NCI-H446 treated with DMSO at 0.1 percent for 48 hours (cell line): Measurements from ENCODE around the gene FASN.

ENCODE experiments used
- DNase-seq: peaks from one replicate; lab custom pipeline; 2025; lab: John Stamatoyannopoulos, UW

The FASN gene

DNA sequence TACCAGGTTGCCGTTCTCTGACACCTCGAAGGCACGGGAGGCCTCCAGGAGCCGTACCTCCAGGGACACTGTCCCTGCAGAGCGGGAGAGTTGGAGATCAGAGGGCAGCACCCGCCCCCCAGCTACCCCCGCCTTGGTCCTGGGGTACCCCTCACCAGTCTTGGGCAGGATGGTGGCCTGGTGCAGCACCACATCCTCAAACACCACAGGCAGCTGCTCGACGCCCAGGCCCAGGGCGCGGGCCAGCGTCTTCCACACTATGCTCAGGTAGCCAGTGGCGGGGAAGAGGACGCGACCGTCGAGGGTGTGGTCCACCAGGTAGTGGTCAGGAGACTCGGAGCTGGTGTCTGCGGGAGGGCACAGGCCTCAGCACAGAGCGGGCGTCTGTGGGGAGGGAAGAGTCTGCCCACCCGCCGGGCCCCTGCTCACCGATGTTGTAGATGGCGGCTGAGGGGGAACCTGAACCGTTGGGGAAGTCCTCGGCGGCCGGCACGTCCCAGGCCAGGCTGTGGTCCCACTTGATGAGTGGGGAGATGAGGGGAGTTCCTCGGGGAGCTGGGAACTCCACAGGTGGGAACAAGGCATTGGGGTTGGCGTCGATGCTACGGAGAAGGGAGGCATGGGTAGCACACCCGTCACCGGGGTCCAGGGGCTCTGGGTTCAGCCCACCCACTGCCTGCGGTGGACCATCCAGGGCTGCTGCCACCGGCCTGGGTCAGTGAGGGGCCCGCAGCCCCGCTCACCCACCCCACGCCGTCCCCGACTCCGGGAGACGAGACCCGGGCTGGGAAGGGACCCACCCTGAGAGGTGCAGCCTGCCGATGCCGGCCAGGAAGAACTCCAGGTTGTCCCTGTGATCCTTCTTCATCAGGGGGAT, 9.8 kb downstream of the FASN start:
- DNase-seq: no peak

DNA sequence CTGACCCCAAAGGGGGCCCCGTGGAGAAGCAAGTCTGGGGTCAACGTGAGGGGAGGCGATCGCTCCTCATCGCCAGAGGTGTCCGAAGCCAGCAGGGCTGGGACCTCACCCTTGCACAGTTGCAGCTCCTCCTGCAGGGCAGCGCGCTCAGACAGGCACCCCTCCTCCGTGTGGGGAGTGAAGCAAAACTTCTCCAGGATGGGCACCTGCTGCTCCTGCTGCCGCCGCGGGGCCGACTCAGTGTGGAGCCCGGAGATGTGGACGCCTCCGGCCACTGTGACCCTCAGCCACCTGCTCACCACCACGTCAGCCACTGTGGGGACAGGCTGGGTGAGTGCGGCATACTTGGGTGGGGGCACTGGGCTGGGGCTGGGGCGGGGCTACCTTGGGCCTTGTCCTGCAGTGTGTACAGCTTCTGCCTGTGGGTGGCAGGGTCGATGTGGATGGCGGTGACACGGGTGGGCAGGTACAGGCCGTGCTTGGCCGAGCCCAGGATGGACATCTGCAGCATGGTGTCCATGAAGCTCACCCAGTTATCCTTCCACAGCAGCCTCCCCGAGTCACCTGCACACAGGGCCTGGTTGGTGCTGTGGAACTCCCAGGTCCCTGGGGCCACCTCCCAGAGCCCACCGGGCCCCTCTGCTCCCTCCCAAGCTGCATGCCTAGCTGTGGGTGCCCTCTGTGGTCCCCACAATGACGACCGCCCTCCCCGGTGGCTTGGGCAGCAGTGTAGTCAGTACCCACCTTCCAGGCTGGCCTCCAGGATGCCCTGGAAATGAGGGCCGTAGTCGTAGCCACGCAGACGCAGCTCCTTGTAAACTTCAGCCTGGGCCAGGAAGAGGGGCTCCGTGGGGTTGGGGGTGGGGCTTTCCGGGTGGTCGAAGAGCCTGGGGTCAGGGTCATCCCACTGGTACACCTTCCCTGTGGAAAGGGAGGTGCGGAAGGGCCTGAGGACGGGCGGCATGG, 10.8 kb downstream of the FASN start:
- no peak for DNase-seq

DNA sequence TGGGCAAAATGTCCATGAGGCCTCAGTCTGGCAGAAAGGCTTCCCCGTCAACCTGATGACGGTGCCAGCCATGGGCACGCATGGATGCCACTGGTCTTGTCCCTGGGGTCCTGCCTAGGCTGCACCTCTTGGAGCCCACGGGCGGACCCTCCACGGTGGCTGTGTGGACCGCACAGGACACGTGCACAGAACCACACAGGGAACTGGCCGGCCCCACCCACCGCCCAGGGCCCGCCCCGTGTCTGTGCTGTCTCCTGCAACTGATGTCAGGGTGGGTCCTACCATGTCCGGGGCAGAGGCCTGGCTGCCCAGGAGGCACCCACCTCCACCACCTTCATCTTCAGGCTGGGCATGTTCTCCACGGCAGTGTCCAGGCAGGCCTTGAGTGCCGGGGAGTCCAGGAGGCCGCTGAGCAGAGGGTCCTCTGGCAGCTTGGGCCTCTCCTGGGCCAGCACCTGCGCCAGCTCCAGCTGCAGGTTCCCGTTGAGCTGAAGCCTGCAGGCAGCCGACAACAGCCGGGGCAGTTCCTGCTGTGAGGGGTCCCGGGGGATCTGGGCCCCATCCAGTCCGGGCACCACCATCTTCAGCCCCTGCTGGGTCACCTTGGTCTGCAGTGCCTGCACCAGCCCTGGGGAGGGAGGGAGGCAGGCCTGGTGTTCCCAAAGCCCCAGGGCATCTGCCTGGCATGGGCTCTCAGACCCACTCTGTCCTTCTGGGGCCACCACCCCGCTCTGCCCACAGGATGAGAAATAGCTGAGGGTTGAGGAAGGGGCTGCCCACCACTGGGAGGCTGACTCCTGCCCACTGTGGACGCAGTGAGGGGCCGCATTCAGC, 11.9 kb downstream of the FASN start:
- no peak for DNase-seq

DNA sequence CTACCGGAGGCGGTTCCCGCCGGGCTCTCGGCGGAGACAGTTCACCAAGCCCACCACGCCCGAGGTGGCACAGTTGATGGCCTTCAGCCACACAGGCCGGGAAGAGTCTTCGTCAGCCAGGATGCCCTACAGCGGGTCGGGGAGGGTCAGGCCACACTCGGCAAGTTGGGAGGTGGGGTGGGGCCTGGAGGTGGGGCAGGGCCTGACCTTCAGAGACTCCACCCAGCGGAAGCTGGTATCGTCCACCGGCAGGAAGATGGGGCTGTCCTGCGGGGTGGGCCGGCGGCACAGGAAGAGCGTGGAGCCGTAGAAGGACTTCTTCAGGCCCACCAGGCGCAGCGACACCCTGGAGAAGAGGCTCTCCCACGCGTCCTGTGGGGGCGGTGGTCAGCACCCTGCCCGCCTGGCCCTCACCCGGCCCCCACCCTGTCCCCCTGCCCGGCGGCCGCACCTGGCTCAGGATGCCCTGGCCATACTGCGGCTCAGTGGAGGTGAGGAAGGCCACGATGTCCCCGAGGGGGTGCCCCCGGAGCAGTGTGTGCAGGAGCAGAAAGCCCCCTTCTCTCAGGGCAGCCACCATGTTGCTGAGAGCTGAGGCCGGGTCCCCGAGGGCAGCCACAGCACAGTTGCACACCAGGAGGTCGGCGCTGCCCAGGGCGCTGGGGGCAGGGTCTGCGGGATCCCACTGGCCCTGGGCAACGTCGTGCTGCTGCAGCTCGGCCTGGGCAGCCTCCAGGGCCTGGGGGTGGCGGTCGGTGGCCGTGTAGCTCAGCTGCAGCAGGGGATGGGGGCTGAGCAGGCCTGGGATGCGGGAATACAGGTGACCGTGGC, 12.8 kb downstream of the FASN start:
- no peak for DNase-seq

DNA sequence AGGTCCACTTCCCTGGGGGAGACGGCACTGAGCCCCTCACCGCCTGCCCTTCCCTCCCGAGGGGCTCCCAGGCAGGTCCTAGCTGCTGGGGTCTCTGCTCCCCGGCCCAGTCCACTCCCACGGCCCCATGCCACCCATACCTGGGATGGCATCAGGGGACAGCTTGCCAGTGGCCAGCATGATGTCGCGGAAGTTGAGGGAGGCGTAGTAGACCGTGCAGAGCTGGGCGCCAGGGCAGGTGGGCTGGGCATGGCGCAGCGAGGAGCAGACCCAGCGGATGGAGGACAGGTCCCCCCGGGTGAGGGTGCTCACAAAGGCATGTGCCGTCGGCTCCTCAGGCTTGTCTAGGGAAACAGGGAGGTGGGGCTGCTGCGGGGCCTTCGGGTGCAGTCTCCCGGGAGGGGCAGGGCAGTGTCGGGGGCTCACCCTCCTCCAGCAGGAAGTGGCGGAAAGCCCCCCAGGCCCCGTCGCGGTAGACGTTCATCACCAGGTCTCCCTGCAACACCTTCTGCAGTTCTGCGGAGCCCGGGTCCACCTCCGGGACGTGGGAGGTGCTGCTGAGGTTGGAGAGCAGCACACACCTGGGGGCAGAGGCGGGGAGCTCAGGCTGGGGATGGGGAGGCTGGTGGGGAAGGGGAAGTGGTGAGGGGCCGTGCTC, 13.5 kb downstream of the FASN start:
- no peak for DNase-seq

DNA sequence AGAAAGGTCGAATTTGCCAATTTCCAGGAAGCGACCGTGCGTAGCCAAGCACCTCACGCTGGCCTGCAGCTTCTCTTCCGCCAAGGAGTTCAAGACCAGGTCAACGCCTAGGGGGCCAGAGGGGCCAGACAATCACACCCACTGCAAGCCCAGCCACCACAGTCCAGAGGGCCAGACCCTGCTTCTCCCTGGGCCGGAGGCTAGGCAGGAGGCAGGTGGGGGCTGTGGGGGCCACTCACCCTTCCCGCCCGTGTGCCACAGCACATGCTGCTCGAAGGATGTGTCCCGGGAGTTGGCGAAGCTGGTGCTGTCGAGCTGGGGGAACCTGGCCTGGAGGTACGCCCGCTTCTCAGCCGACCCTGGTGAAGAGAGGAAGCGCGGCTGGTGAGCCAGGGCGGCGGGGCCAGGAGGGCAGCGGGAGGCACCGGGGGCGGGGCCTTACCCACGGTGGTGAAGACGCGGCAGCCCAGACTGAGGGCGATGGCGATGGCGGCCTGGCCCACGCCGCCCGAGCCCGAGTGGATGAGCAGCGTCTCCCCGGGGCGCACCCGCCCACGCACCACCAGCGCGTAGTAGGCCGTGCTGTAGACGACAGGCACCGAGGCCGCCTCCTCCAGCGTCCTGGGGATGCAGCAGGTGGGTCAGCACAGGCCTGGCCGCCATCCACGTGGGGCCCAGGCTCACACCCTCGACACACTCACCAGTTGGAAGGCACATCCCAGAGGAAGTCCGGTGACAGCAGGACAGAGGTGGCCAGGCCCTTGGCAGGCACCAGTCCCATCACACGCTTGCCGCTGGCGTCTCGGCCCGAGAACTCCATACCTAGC, 14.3 kb downstream of the FASN start:
- no peak for DNase-seq

DNA sequence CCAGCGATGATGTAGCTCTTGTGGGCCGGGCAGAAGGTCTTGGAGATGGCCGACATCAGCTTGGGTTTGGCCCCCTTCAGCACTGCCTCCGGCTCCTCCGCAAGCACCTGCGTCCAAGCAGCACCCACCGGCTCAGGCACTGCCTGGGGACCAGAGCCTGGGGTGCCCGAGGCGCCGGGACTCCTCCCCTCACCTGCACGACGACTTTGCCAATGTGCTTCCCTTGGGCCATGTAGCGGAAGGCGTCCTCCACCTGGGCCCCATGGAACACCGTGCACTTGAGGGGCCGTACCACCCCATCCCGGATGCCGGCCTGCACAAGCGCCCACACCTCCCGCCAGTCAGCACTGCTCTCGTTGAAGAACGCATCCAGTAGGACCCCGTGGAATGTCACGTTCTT, 15.0 kb downstream of the FASN start:
- DNase-seq: no peak

DNA sequence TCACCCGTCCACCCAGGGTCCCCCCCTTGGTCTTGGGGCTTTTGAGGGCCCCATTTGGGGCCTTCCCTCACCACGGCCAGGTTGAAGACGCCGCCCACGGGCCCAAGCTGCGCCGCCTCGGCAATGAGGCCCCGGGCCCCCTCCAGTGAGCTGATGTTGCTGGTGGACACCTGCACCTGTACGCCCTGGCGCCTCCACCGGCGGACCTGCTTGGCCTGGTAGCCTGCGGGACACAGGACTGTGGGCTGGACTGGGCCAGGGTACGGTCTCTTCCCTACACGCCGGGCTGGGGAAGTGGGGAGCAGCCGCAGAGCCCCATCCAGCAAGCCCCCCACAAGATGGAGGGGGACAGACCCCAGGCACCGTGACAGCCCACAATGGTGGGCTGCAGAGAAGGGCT, 15.6 kb downstream of the FASN start:
- DNase-seq: no peak

DNA sequence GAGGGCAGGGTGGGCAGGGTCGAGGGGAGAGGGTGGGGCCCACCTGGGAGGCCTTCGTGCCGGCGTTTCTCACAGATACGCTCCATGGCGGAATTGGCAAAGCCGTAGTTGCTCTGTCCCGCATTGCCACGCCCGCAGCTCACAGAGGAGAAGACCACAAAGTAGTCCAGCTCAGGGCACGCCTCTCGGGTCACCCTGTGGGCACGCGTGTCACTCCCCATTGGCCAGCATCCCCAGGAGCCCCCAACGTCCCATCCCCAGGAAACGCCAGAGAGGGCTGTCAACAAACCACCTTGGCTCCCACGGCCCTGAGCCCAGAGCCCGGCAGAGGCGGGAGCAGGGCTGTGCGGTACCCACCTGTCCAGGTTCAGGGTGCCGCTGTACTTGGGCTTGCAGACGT, 16.1 kb downstream of the FASN start:
- DNase-seq: no peak

DNA sequence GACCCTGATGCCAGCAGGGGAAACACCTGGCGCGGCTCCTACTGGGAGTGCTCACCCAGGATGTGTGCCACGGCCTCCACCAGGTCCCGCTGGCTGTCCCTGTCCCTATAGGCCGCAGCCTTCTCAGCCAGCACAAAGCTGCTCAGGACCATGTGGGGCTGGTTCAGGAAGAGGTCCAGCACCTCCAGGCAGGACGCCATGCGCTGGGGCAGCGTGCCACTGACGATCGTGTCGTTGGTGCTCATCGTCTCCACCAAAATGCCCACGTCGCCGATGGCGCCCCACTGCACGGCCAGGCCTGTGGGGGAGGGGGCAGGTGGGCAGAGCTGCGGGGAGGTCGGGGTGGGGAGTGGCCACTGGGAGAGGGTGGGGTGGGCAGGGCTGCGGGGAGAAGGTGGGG, 16.5 kb downstream of the FASN start:
- no peak for DNase-seq

DNA sequence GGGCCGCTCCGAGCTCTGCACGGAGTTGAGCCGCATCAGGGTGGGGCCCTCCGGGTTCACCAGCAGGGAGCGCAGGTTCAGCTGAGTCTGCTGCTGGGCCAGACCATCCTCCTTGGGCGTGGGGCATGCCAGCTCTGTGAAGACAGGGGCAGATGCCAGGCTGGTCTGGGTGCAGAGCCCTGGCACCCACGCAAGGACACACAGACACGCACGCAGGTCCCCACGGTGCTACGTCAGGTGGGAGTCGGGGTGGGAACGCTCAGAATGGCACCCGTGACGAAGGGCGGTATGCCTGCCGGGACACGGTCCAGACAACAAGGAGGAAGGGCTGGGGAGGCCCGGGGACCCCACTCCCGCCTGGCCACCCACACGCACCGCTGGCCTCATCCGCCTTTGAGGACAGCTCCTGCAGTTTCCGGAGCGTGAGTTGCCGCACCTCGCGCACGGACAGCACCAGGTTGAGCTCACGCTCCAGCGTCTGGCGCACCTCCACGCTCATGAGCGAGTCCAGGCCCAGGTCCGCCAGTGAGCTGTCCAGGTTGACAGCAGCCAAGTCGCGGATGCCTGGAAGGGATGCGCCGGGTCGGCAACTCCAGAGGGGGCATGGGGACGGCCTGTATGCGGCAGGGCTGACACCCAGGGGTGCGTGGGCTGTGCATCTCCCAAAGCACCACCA, 17.1 kb downstream of the FASN start:
- DNase-seq: no peak

DNA sequence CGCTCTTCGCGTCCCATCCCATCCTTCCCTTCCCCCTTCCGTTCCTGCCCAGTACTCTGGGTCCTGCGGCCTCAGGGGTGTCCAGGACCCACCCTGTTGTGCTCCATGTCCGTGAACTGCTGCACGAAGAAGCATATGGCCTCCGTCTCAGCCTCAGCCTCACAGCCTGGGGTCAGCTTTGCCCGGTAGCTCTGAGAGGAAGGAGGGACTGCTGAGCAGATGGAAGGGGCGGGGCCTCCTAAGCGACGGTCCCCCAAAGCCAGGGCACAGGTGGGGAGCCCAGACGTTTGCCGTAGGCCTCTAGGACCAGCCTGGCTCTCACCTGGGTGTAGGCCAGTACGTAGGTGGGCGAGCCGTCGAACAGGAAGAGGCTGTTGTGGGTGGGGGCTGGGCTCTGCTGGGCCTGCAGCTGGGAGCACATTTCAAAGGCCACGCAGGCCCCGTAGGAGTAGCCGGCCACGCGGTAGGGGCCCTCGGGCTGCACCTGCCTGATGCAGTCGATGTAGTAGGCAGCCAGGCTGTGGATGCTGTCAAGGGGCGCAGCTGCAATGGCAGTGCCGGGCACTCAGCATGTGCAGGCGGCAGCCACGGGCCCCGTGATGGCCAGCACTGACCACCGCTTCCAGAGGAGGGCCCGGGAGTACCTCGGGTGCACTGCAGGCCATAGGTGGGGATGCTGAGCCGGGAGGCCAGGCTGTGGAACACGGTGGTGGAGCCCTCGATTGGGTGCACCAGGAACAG, 17.8 kb downstream of the FASN start:
- no peak for DNase-seq

DNA sequence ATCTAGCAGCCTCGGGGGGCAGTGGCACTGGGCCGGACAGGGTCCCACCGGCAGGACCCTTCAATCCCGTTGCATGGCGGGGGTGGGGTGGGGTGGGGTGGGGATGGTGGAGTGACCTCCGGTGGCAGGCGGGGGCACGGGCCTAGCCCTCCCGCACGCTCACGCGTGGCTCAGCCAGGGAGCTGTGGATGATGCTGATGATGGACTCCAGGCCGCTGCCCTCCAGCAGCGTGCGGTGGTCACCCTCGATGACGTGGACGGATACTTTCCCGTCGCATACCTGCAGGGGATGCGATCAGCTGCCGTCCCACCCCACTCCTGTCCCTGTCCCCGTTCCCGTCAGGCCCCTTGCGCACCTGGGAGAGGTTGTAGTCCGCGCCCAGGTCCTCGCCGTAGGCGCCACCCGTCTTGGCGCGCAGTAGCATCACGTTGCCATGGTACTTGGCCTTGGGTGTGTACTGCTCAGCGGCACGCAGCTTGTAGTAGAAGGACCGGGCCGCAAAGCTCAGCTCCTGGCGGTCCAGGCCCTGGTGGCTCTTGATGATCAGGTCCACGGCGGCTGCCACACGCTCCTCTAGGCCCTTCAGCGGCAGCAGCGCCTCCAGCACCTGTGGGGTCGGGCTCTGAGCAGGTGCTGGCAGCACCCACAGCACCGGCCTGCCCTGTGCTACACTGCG, 18.9 kb downstream of the FASN start:
- DNase-seq: no peak

DNA sequence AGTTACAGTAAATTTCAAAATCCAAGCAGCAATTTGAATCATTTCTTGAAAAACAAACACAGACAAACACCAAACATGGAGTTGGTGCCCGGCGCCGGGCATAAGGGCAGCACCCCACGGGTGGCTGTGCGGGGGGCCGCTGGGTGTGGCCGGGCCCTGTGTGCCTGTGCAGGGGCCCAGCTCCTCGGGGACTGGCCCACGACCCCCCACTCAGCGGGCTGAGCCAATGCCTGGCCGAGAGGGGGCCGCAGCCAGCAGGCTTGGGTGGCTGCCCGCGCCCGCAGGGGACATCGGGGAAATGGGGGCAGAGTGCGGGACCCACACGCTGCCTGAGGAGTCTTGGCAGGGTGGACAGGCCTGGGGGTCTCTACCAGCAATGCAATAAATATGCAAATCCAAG, 19.6 kb downstream of the FASN start:
- no peak for DNase-seq

DNA sequence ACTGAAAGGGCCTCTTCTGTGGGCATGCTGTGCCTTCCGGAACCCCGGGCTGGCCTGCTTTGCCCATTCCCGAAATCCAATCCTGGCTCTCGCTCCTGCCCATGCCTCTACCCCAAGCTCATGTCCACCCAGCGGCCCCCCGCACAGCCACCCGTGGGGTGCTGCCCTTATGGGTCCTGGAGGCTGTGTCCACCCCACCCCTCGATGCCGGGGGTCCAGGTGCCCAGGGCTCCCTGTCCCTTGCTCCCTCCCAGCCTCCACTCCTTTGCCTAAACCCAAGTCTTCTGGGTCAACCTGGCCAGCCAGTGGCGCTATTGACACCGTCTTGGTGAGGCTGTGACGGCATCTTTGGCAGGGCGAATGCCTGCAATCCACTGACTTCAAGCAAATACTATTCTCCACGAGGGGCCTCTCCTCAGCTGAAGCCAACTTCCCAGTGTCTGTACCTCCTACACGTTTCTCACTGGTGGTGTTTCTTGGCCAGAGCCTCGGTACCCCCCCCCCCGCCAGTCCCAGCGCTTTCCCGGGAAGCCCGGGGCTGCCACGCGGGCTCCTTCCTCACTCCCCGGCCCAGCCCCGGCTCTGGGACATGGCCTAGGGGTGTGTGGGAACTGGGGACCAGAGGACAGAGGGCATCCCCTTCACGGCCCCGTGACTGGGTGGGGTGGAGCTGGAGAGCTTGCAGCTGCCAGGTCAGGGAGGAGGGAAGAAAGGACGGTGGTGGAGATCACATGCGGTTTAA, 20.2 kb downstream of the FASN start:
- DNase-seq: no peak

DNA sequence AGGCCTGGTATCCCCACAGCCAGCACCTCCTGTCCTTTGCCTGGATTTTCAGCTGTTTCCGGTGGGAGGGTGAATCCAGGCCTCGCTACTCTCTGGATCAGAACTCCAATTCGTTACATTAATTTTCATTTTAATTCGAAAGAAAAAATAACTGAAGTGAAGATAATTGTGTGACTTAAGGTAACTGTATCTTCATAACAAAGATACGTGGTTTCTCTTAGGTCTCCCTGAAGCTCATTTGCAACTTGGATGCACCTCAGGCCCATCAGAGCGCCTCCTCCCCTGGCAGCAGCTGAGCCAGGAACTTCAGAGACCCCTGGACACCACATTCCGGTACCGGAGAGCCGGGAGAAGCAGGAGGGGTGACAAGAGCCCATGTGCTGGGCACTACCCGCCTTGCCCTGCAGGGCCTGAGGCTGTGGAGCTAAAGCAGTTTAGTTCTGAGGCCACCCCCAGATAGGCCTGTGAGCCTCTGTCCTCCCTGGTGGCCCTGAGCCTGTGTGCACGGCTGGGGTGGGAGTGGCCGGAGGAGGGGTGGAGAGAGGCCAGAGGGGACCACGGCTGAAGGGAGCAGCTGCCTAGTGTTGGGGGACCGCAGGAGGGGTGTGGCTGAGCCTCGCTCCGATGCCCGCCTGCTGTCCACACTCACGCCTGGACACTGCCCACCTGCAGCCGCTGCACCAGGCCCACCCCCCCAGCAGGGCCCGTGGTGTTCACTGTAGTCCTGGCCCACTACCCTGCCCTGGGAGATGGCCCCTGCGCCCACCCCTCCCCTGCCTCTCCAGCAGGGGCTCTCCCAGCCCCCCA, 21.0 kb downstream of the FASN start:
- no peak for DNase-seq
